Kasumi-1 (cell line): ENCODE data around the gene KRTAP12-3.
"Not testable (repeated sequence)": the region's sequence is repeated elsewhere in the genome, so short reads cannot be mapped to it uniquely, and the experiment has no call there.

Experiments
- DNase-seq, 2 experiments: peaks; one replicate each; lab custom pipeline; 2025; lab: John Stamatoyannopoulos, UW

The KRTAP12-3 gene

GRCh38 chr21:44685050-44685449, 27.3 kb downstream of the KRTAP12-3 start:
- not testable (repeated sequence) for DNase-seq

- no peak for DNase-seq
These were observed 28.5 kb downstream of the KRTAP12-3 start for GRCh38 chr21:44686000-44686781.

- DNase-seq, result no peak
These were observed 29.3 kb downstream of the KRTAP12-3 start for GRCh38 chr21:44686843-44687561.

- DNase-seq, result no peak
These were observed 29.9 kb downstream of the KRTAP12-3 start for GRCh38 chr21:44687671-44688070.

GRCh38 chr21:44689740-44690139, 32.0 kb downstream of the KRTAP12-3 start:
- DNase-seq, result not testable (repeated sequence)

- DNase-seq, result no peak
These were observed 34.0 kb downstream of the KRTAP12-3 start for GRCh38 chr21:44691686-44692085.

- no peak for DNase-seq
These were observed 35.2 kb downstream of the KRTAP12-3 start for GRCh38 chr21:44692798-44693512.

GRCh38 chr21:44694776-44695175, 37.0 kb downstream of the KRTAP12-3 start:
- DNase-seq, result no peak

- no peak for DNase-seq
These were observed 37.5 kb downstream of the KRTAP12-3 start for GRCh38 chr21:44695184-44695583.

GRCh38 chr21:44695641-44696040, 37.9 kb downstream of the KRTAP12-3 start:
- DNase-seq, result no peak

- DNase-seq, result no peak
These were observed 38.8 kb downstream of the KRTAP12-3 start for GRCh38 chr21:44696572-44696971.

- DNase-seq, result not testable (repeated sequence)
These were observed 39.6 kb downstream of the KRTAP12-3 start, which contains the start of gene KRTAP10-12 for GRCh38 chr21:44697172-44697810. TSS of gene KRTAP10-12 (plus strand) at chr21:44697172. CDS start at chr21:44697202, 30 bp downstream.

GRCh38 chr21:44697811-44698734, 40.3 kb downstream of the KRTAP12-3 start:
- no peak for DNase-seq

- DNase-seq, result no peak
These were observed 41.8 kb downstream of the KRTAP12-3 start for GRCh38 chr21:44699502-44700001.

GRCh38 chr21:44700101-44701022, 42.6 kb downstream of the KRTAP12-3 start:
- no peak for DNase-seq

GRCh38 chr21:44701023-44701400, 43.3 kb downstream of the KRTAP12-3 start:
- no peak for DNase-seq

GRCh38 chr21:44701541-44701940, 43.8 kb downstream of the KRTAP12-3 start:
- no peak for DNase-seq

- DNase-seq, result no peak
These were observed 44.6 kb downstream of the KRTAP12-3 start for GRCh38 chr21:44702111-44702972.
